Activated CD8-positive, alpha-beta T cell treated with anti-CD3 and anti-CD28 coated beads, Interleukin-2, amount 10 ng/mL, durations not matched to agents 7 days and 5 days (primary cell): ENCODE results near the gene PPFIBP1. TPM values are rescaled to one million over a fixed set of nuclear protein-coding genes. Genes with fewer than 3 reads are reported as not detected.
A peak's percentile ranks its signal among the peaks of the same experiment; 100 is the strongest.
"Not testable (repeated sequence)": the region's sequence is repeated elsewhere in the genome, so short reads cannot be mapped to it uniquely, and the experiment has no call there.

Source experiments
- ATAC-seq: fragments of 150-1000 bp; cut with Tn5 transposase; one replicate; pipeline ENCODE4 v1.10.0; 2021; ENCODE audit warnings: moderate library complexity
- CTCF ChIA-PET: fragments of 350-600 bp; sonication (Branson Sonifier 250); formaldehyde crosslinking; loops from one replicate; lab custom pipeline; 2021; ENCODE audit warnings: antibody characterized with exemption; lab: Charles Lee
- POLR2A ChIA-PET: fragments of 350-600 bp; sonication (Branson Sonifier 250); formaldehyde crosslinking; loops from one replicate; lab custom pipeline; 2021; ENCODE audit warnings: antibody characterized with exemption; lab: Charles Lee
- DNase-seq: peaks from one replicate; pipeline ENCODE4 v3.0.0-alpha.2; 2020
- H3K27ac Mint-ChIP-seq: one replicate; pipeline ENCODE4 v1.8.0; 2021; ENCODE audit warnings: mild to moderate bottlenecking, mixed read lengths
- H3K27me3 Mint-ChIP-seq: one replicate; pipeline ENCODE4 v1.8.0; 2021; ENCODE audit warnings: low read depth, mixed read lengths
- H3K36me3 Mint-ChIP-seq: one replicate; pipeline ENCODE4 v1.8.0; 2021; ENCODE audit warnings: low read depth, mixed read lengths
- H3K4me1 Mint-ChIP-seq: one replicate; pipeline ENCODE4 v1.8.0; 2021; ENCODE audit warnings: low read depth, mixed read lengths
- H3K4me3 Mint-ChIP-seq: one replicate; pipeline ENCODE4 v1.8.0; 2021; ENCODE audit warnings: mild to moderate bottlenecking, mixed read lengths
- H3K9me3 Mint-ChIP-seq: one replicate; pipeline ENCODE4 v1.8.0; 2022; ENCODE audit warnings: mixed read lengths; ENCODE audit not compliant: insufficient read depth
- total RNA-seq, 2 experiments: library from RNA; stranded (reverse); gene quantifications; one replicate each; pipeline ENCODE4 v1.2.3, GENCODE V29; 2021

PPFIBP1 gene
- total RNA-seq, 2 experiments from 2014 or later: 17.5 TPM

- Mint-ChIP-seq H3K27me3 (no peaks in the 10 kb centered on the region), H3K9me3 (no peaks in the 10 kb centered on the region), H3K4me3 (no peak overlapping the region), H3K36me3 (peaks cover 1% of the 10 kb centered on the region), H3K4me1 (peaks cover 37% of the 10 kb centered on the region), H3K27ac (no peak overlapping the region)
- CTCF ChIA-PET: no interaction called here
- no peak for DNase-seq
- no peak for ATAC-seq
- POLR2A ChIA-PET: no interaction called here
These were observed 60.0 kb downstream of the PPFIBP1 start for GRCh38 chr12:27583981-27584380.

GRCh38 chr12:27585739-27586265, 61.8 kb downstream of the PPFIBP1 start:
- DNase-seq: no peak
- ChIA-PET CTCF (interaction anchor here (0.7 to 0.9 kb wide), 2 partner anchors 61 to 63 kb away, joined by 3 read pairs; no protein-coding TSS in a partner anchor), POLR2A (no interaction called here)
- no peak overlapping the region for H3K4me3 Mint-ChIP-seq
- ATAC-seq: no peak
- H3K27me3 Mint-ChIP-seq: no peaks in the 10 kb centered on the region
- H3K4me1 Mint-ChIP-seq: peaks cover 31% of the 10 kb centered on the region
- H3K36me3 Mint-ChIP-seq: peaks cover 1% of the 10 kb centered on the region
- no peaks in the 10 kb centered on the region for H3K9me3 Mint-ChIP-seq
- H3K27ac Mint-ChIP-seq: no peak overlapping the region

- CTCF ChIA-PET, H3K9me3 Mint-ChIP-seq, H3K36me3 Mint-ChIP-seq, DNase-seq, H3K27me3 Mint-ChIP-seq, POLR2A ChIA-PET: not testable (repeated sequence)
- Mint-ChIP-seq H3K4me1 (peaks cover 19% of the 10 kb centered on the region), H3K4me3 (peak overlapping the region; percentile 57), H3K27ac (peak overlapping the region; percentile 58)
- peak; percentile 30 for ATAC-seq
These were observed 64.2 kb downstream of the PPFIBP1 start for GRCh38 chr12:27588075-27588730.

- Mint-ChIP-seq H3K27me3 (no peaks in the 10 kb centered on the region), H3K27ac (no peak overlapping the region), H3K36me3 (peaks cover 3% of the 10 kb centered on the region), H3K4me3 (peak overlapping the region; percentile 57), H3K9me3 (no peaks in the 10 kb centered on the region), H3K4me1 (peaks cover 15% of the 10 kb centered on the region)
- ChIA-PET POLR2A (no interaction called here), CTCF (no interaction called here)
- no peak for ATAC-seq
- no peak for DNase-seq
These were observed 64.8 kb downstream of the PPFIBP1 start for GRCh38 chr12:27588776-27589175.

- Mint-ChIP-seq H3K4me1 (peaks cover 14% of the 10 kb centered on the region), H3K27ac (no peak overlapping the region), H3K36me3 (peaks cover 3% of the 10 kb centered on the region), H3K27me3 (no peaks in the 10 kb centered on the region), H3K4me3 (no peak overlapping the region), H3K9me3 (no peaks in the 10 kb centered on the region)
- ATAC-seq (no peak), DNase-seq (no peak)
- POLR2A ChIA-PET: no interaction called here
- CTCF ChIA-PET: no interaction called here
These were observed 65.4 kb downstream of the PPFIBP1 start for GRCh38 chr12:27589419-27589818.

- H3K27me3 Mint-ChIP-seq, DNase-seq, H3K4me3 Mint-ChIP-seq, H3K36me3 Mint-ChIP-seq, H3K27ac Mint-ChIP-seq, H3K9me3 Mint-ChIP-seq, CTCF ChIA-PET, POLR2A ChIA-PET, ATAC-seq: not testable (repeated sequence)
- peaks cover 14% of the 10 kb centered on the region for H3K4me1 Mint-ChIP-seq
These were observed 67.7 kb downstream of the PPFIBP1 start for GRCh38 chr12:27591698-27592097.

- Mint-ChIP-seq H3K36me3 (peaks cover 5% of the 10 kb centered on the region), H3K9me3 (no peaks in the 10 kb centered on the region), H3K27me3 (no peaks in the 10 kb centered on the region), H3K4me3 (no peak overlapping the region), H3K4me1 (peaks cover 13% of the 10 kb centered on the region), H3K27ac (no peak overlapping the region)
- ChIA-PET CTCF (no interaction called here), POLR2A (no interaction called here)
- no peak for DNase-seq
- no peak for ATAC-seq
These were observed 68.5 kb downstream of the PPFIBP1 start for GRCh38 chr12:27592548-27592947.

GRCh38 chr12:27593266-27593665, 69.3 kb downstream of the PPFIBP1 start:
- no peak overlapping the region for H3K27ac Mint-ChIP-seq
- DNase-seq: no peak
- ChIA-PET POLR2A (no interaction called here), CTCF (no interaction called here)
- H3K36me3 Mint-ChIP-seq: peaks cover 4% of the 10 kb centered on the region
- H3K27me3 Mint-ChIP-seq: no peaks in the 10 kb centered on the region
- H3K9me3 Mint-ChIP-seq: no peaks in the 10 kb centered on the region
- no peak for ATAC-seq
- H3K4me3 Mint-ChIP-seq: no peak overlapping the region
- H3K4me1 Mint-ChIP-seq: peaks cover 7% of the 10 kb centered on the region

GRCh38 chr12:27595231-27595642, 71.2 kb downstream of the PPFIBP1 start:
- CTCF ChIA-PET: no interaction called here

GRCh38 chr12:27598866-27599265, 74.9 kb downstream of the PPFIBP1 start:
- ATAC-seq, H3K36me3 Mint-ChIP-seq, H3K27ac Mint-ChIP-seq, DNase-seq, POLR2A ChIA-PET, H3K9me3 Mint-ChIP-seq, CTCF ChIA-PET, H3K27me3 Mint-ChIP-seq, H3K4me3 Mint-ChIP-seq, H3K4me1 Mint-ChIP-seq: not testable (repeated sequence)

More at GRCh38 chr12:27595231-27595642, 71.2 kb downstream of the PPFIBP1 start:
- POLR2A ChIA-PET: no interaction called here
- Mint-ChIP-seq H3K27me3 (no peaks in the 10 kb centered on the region), H3K4me3 (no peak overlapping the region), H3K36me3 (peaks cover 8% of the 10 kb centered on the region), H3K4me1 (no peaks in the 10 kb centered on the region), H3K27ac (no peak overlapping the region), H3K9me3 (no peaks in the 10 kb centered on the region)
- DNase-seq (no peak), ATAC-seq (no peak)

GRCh38 chr12:27601056-27601828, 77.2 kb downstream of the PPFIBP1 start:
- CTCF ChIA-PET: interaction anchor here (0.6 kb wide), 1 partner anchor 14 kb away, joined by 3 read pairs; no protein-coding TSS in a partner anchor
- not testable (repeated sequence) for H3K27me3 Mint-ChIP-seq

GRCh38 chr12:27602516-27602915, 78.5 kb downstream of the PPFIBP1 start:
- CTCF ChIA-PET: interaction anchor here (1.2 kb wide), 1 partner anchor 79 kb away, joined by 3 read pairs; the partner anchor contains the start of gene PPFIBP1
- no peaks in the 10 kb centered on the region for H3K4me1 Mint-ChIP-seq
- no peaks in the 10 kb centered on the region for H3K27me3 Mint-ChIP-seq
- no peak overlapping the region for H3K27ac Mint-ChIP-seq
- ATAC-seq: no peak
- H3K4me3 Mint-ChIP-seq: no peak overlapping the region
- DNase-seq: no peak
- H3K36me3 Mint-ChIP-seq: peaks cover 8% of the 10 kb centered on the region
- POLR2A ChIA-PET: no interaction called here
- peaks cover 9% of the 10 kb centered on the region for H3K9me3 Mint-ChIP-seq

More at GRCh38 chr12:27601056-27601828, 77.2 kb downstream of the PPFIBP1 start:
- H3K36me3 Mint-ChIP-seq, DNase-seq, H3K4me1 Mint-ChIP-seq, H3K27ac Mint-ChIP-seq, ATAC-seq, H3K4me3 Mint-ChIP-seq, POLR2A ChIA-PET, H3K9me3 Mint-ChIP-seq: not testable (repeated sequence)
